ENCODE measurements around the gene TTLL5.

- TF ChIP-seq, protein P1, sequence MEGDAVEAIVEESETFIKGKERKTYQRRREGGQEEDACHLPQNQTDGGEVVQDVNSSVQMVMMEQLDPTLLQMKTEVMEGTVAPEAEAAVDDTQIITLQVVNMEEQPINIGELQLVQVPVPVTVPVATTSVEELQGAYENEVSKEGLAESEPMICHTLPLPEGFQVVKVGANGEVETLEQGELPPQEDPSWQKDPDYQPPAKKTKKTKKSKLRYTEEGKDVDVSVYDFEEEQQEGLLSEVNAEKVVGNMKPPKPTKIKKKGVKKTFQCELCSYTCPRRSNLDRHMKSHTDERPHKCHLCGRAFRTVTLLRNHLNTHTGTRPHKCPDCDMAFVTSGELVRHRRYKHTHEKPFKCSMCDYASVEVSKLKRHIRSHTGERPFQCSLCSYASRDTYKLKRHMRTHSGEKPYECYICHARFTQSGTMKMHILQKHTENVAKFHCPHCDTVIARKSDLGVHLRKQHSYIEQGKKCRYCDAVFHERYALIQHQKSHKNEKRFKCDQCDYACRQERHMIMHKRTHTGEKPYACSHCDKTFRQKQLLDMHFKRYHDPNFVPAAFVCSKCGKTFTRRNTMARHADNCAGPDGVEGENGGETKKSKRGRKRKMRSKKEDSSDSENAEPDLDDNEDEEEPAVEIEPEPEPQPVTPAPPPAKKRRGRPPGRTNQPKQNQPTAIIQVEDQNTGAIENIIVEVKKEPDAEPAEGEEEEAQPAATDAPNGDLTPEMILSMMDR (IDR thresholded peaks at IDR 0.05; ENCODE audit: insufficient read depth, low read length, poor library complexity, severe bottlenecking) = no peak
- no peak for TF ChIP-seq EZH2phosphoT487 (conservative IDR thresholded peaks at IDR 0.05; ENCODE audit: low read length)
Measured at GRCh38 chr14:75904311-75904710, 243.3 kb downstream of the TTLL5 start.

Measured in SU-DHL-6 (cell line).